Neural progenitor cell (in vitro differentiated cells): Measurements from ENCODE around the gene RAB17. TPM values are rescaled to one million over a fixed set of nuclear protein-coding genes. Genes with fewer than 3 reads are reported as not detected.

Experiments used
- DNase-seq: peaks from one replicate; pipeline ENCODE4 v3.0.0-alpha.2; 2016; ENCODE audit warnings: low spot score
- H2AFZ ChIP-seq: fragments of 200-600 bp; sonication (generic); replicated peaks from 2 replicates; pipeline ENCODE4 v1.6.1; 2016; ENCODE audit warnings: antibody characterized with exemption
- H3F3A ChIP-seq: fragments of 200-600 bp; sonication (generic); 2 replicates; pipeline ENCODE4 v1.6.1; 2016; ENCODE audit warnings: antibody characterized with exemption, low read depth
- H3K27ac ChIP-seq: fragments of 200-600 bp; sonication (generic); 2 replicates; pipeline ENCODE4 v1.5.1; 2016; ENCODE audit warnings: mild to moderate bottlenecking
- H3K27me3 ChIP-seq: fragments of 200-600 bp; sonication (generic); 2 replicates; pipeline ENCODE4 v1.6.1; 2016; ENCODE audit warnings: mild to moderate bottlenecking, moderate library complexity
- H3K36me3 ChIP-seq: fragments of 200-600 bp; sonication (generic); 2 replicates; pipeline ENCODE4 v1.5.1; 2016
- H3K4me1 ChIP-seq: fragments of 200-600 bp; sonication (generic); 2 replicates; pipeline ENCODE4 v1.6.1; 2016; ENCODE audit warnings: mixed run types
- H3K4me2 ChIP-seq: fragments of 200-600 bp; sonication (generic); 2 replicates; pipeline ENCODE4 v1.6.1; 2016
- H3K4me3 ChIP-seq: fragments of 200-600 bp; sonication (generic); 2 replicates; pipeline ENCODE4 v1.5.1; 2016
- H3K79me2 ChIP-seq: fragments of 200-600 bp; sonication (generic); 2 replicates; pipeline ENCODE4 v1.6.1; 2016; ENCODE audit warnings: low read depth
- H3K9ac ChIP-seq: fragments of 200-600 bp; sonication (generic); 2 replicates; pipeline ENCODE4 v1.6.1; 2016
- H3K9me3 ChIP-seq: fragments of 200-600 bp; sonication (generic); 2 replicates; pipeline ENCODE4 v1.5.1; 2016; ENCODE audit warnings: low read depth
- H4K20me1 ChIP-seq: fragments of 200-600 bp; sonication (generic); 2 replicates; pipeline ENCODE4 v1.6.1; 2016; ENCODE audit warnings: low read depth
- H3K27ac Mint-ChIP-seq: 3 replicates; pipeline ENCODE4 v1.8.0; 2021; ENCODE audit warnings: mixed read lengths
- H3K27me3 Mint-ChIP-seq: 2 replicates; pipeline ENCODE4 v1.8.0; 2022; ENCODE audit warnings: low read depth, mild to moderate bottlenecking, inconsistent platforms, moderate library complexity, mixed read lengths; ENCODE audit not compliant: insufficient read depth
- H3K36me3 Mint-ChIP-seq: 3 replicates; pipeline ENCODE4 v1.8.0; 2021; ENCODE audit warnings: mixed read lengths
- H3K4me1 Mint-ChIP-seq: 3 replicates; pipeline ENCODE4 v1.8.0; 2021; ENCODE audit warnings: mixed read lengths
- H3K4me3 Mint-ChIP-seq: 3 replicates; pipeline ENCODE4 v1.8.0; 2021; ENCODE audit warnings: mild to moderate bottlenecking, moderate library complexity, mixed read lengths
- H3K9me3 Mint-ChIP-seq: 3 replicates; pipeline ENCODE4 v1.8.0; 2020; ENCODE audit warnings: mixed read lengths
- CTCF ChIP-seq: fragments of 200-600 bp; sonication (generic); IDR thresholded peaks from 2 replicates; pipeline ENCODE4 v1.5.1; 2017; ENCODE audit warnings: antibody characterized with exemption, mild to moderate bottlenecking
- EZH2 ChIP-seq: fragments of 200-600 bp; sonication (generic); IDR thresholded peaks from 2 replicates; pipeline ENCODE4 v1.6.1; 2017; ENCODE audit warnings: antibody characterized with exemption, mild to moderate bottlenecking, moderate library complexity
- EZH2phosphoT487 ChIP-seq: fragments of 200-600 bp; sonication (generic); IDR thresholded peaks from 2 replicates; pipeline ENCODE4 v1.6.1; 2017; ENCODE audit warnings: antibody characterized with exemption
- total RNA-seq: library from RNA; depleted of rRNA; stranded (reverse); fragments of >200 nt; gene quantifications from 2 replicates; pipeline ENCODE4 v1.2.3, GENCODE V29; 2015; ENCODE audit warnings: low replicate concordance

RAB17 gene
- total RNA-seq, 1 donor from 2014 or later: not detected

GRCh38 chr2:237592425-237592980 lies 2.0 kb upstream of the RAB17 start:
- DNase-seq: no peak
- peaks cover 28% of the 10 kb centered on the region for H3K4me1 Mint-ChIP-seq
- Histone ChIP-seq H3K79me2 (no peaks in the 10 kb centered on the region), H3K27ac (no peak overlapping the region), H3K4me1 (peaks cover 22% of the 10 kb centered on the region), H3K9me3 (no peaks in the 10 kb centered on the region), H3K36me3 (no peaks in the 10 kb centered on the region), H3K4me2 (no peak overlapping the region), H2AFZ (no peak overlapping the region), H3F3A (peaks cover 21% of the 10 kb centered on the region), H3K9ac (no peak overlapping the region), H3K27me3 (peaks cover 22% of the 10 kb centered on the region), H3K4me3 (no peak overlapping the region), H4K20me1 (peaks cover 18% of the 10 kb centered on the region)
- no peak overlapping the region for H3K4me3 Mint-ChIP-seq
- H3K27ac Mint-ChIP-seq: no peak overlapping the region
- no peaks in the 10 kb centered on the region for H3K36me3 Mint-ChIP-seq
- TF ChIP-seq EZH2phosphoT487 (no peak), CTCF (no peak), EZH2 (no peak)
- peaks cover 7% of the 10 kb centered on the region for H3K27me3 Mint-ChIP-seq
- H3K9me3 Mint-ChIP-seq: peaks cover 1% of the 10 kb centered on the region

GRCh38 chr2:237591141-237591881 lies 777 bp upstream of the RAB17 start:
- Histone ChIP-seq H3K4me1 (peaks cover 22% of the 10 kb centered on the region), H3K79me2 (no peaks in the 10 kb centered on the region), H3F3A (peaks cover 21% of the 10 kb centered on the region), H3K4me3 (no peak overlapping the region), H3K27ac (no peak overlapping the region), H3K36me3 (no peaks in the 10 kb centered on the region), H3K9me3 (no peaks in the 10 kb centered on the region), H3K27me3 (peaks cover 22% of the 10 kb centered on the region), H3K9ac (no peak overlapping the region), H3K4me2 (no peak overlapping the region), H2AFZ (no peak overlapping the region), H4K20me1 (peaks cover 18% of the 10 kb centered on the region)
- Mint-ChIP-seq H3K36me3 (no peaks in the 10 kb centered on the region), H3K4me1 (peaks cover 28% of the 10 kb centered on the region), H3K9me3 (peaks cover 4% of the 10 kb centered on the region), H3K27me3 (peaks cover 8% of the 10 kb centered on the region), H3K4me3 (no peak overlapping the region), H3K27ac (no peak overlapping the region)
- TF ChIP-seq CTCF: no peak
- TF ChIP-seq EZH2: no peak
- no peak for TF ChIP-seq EZH2phosphoT487
- no peak for DNase-seq

DNA sequence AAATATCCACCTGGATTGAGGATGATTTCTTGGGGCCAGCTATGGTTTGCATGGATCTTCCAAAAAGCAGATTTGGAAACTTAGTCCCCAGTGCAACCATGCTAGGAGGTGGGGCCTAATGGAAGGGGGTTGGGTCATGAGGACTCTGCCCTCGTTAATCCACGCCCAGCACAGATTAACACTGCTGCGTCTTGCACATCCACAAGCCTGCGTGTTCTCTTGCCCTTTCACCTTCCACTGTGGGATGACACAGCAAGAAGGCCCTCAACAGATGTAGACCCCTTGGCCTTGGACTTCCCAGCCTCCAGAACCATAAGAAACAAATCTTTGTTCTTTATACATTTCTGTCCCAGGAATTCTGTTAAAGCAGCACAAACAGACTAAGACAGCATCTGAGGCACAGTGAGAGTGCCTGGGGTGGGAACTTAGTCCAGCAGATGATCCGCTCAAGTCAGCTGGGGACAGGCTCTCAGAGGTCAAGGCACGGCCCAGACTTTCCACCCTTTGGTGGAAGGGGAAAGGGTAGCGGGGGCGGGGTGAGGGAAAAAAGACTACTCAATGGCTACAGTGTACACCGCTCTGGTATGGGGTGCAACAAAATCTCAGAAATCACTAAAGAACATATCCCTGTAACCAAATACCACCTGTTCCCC lies 2.4 kb downstream of the RAB17 start:
- Mint-ChIP-seq H3K27ac (no peak overlapping the region), H3K27me3 (peaks cover 11% of the 10 kb centered on the region)
- H3K4me3 ChIP-seq: no peak overlapping the region

More for the DNA sequence above, 2.4 kb downstream of the RAB17 start:
- H3K79me2 ChIP-seq: no peaks in the 10 kb centered on the region
- Mint-ChIP-seq H3K36me3 (no peaks in the 10 kb centered on the region), H3K9me3 (peaks cover 4% of the 10 kb centered on the region), H3K4me1 (peaks cover 14% of the 10 kb centered on the region), H3K4me3 (no peak overlapping the region)
- no peak overlapping the region for H3K27ac ChIP-seq
- no peak for DNase-seq
- H3K27me3 ChIP-seq: peaks cover 22% of the 10 kb centered on the region
- no peaks in the 10 kb centered on the region for H4K20me1 ChIP-seq
- no peak overlapping the region for H3K9ac ChIP-seq
- H3K36me3 ChIP-seq: no peaks in the 10 kb centered on the region
- no peaks in the 10 kb centered on the region for H3F3A ChIP-seq
- H3K4me1 ChIP-seq: peaks cover 10% of the 10 kb centered on the region
- H3K9me3 ChIP-seq: no peaks in the 10 kb centered on the region
- no peak overlapping the region for H3K4me2 ChIP-seq
- no peak overlapping the region for H2AFZ ChIP-seq
- TF ChIP-seq EZH2 (no peak), EZH2phosphoT487 (no peak), CTCF (no peak)
